ENCODE data around the gene SERBP1.

- TF ChIP-seq CSRNP3 (CRISPR knock-in tag; IDR thresholded peaks at IDR 0.05), result no peak
- no peak for TF ChIP-seq GLIS3 (CRISPR knock-in tag; IDR thresholded peaks at IDR 0.05)
- no peak for TF ChIP-seq CREB5 (CRISPR knock-in tag; IDR thresholded peaks at IDR 0.05; ENCODE audit: low read depth)
- no peak for TF ChIP-seq ZNF8 (CRISPR knock-in tag; IDR thresholded peaks at IDR 0.05)
- TF ChIP-seq ARNTL (CRISPR knock-in tag; IDR thresholded peaks at IDR 0.05; ENCODE audit: borderline replicate concordance, low read depth), result no peak
- TF ChIP-seq TOX (CRISPR knock-in tag; IDR thresholded peaks at IDR 0.05; ENCODE audit: borderline replicate concordance), result no peak
Measured at GRCh38 chr1:67367370-67368045, 62.7 kb downstream of the SERBP1 start.
